GM23338 (cell line): ENCODE measurements around the gene PTGIS. TPM values are rescaled to one million over a fixed set of nuclear protein-coding genes. Genes with fewer than 3 reads are reported as not detected.

Source experiments
- ATAC-seq: fragments of 200-7000 bp; cut with Tn5 transposase; 3 replicates; pipeline ENCODE4 v1.9.1; 2020
- DNase-seq: peaks from one replicate; pipeline ENCODE4 v3.0.0-alpha.2; 2015; ENCODE audit warnings: low spot score
- H2AFZ ChIP-seq: fragments of 200-600 bp; sonication (generic); 2 replicates; pipeline ENCODE4 v1.8.0; 2016; ENCODE audit warnings: antibody characterized with exemption, mild to moderate bottlenecking, moderate library complexity
- H3F3A ChIP-seq: fragments of 200-600 bp; sonication (generic); replicated peaks from 2 replicates; pipeline ENCODE4 v1.8.0; 2017; ENCODE audit warnings: antibody characterized with exemption, mixed run types, low read depth
- H3K27ac ChIP-seq: fragments of 200-600 bp; sonication (generic); 2 replicates; pipeline ENCODE4 v1.6.1; 2016; ENCODE audit warnings: low read depth
- H3K27me3 ChIP-seq: fragments of 200-600 bp; sonication (generic); 2 replicates; pipeline ENCODE4 v1.8.0; 2016; ENCODE audit warnings: mild to moderate bottlenecking, mixed run types, moderate library complexity; ENCODE audit not compliant: insufficient read depth
- H3K36me3 ChIP-seq: fragments of 200-600 bp; sonication (generic); 2 replicates; pipeline ENCODE4 v1.8.0; 2016; ENCODE audit warnings: mild to moderate bottlenecking; ENCODE audit not compliant: insufficient read depth
- H3K4me1 ChIP-seq: fragments of 200-600 bp; sonication (generic); 2 replicates; pipeline ENCODE4 v1.8.0; 2016; ENCODE audit warnings: mild to moderate bottlenecking, moderate library complexity; ENCODE audit not compliant: insufficient read depth
- H3K4me2 ChIP-seq: fragments of 200-600 bp; sonication (generic); 2 replicates; pipeline ENCODE4 v1.7.1; 2017; ENCODE audit warnings: mixed run types
- H3K4me3 ChIP-seq: fragments of 200-600 bp; sonication (generic); 2 replicates; pipeline ENCODE4 v1.6.1; 2016; ENCODE audit warnings: mixed run types
- H3K79me2 ChIP-seq: fragments of 200-600 bp; sonication (generic); replicated peaks from 2 replicates; pipeline ENCODE4 v1.8.0; 2017; ENCODE audit warnings: mild to moderate bottlenecking; ENCODE audit not compliant: insufficient read depth
- H3K9me2 ChIP-seq: fragments of 200-600 bp; sonication (generic); 2 replicates; pipeline ENCODE4 v1.8.0; 2017; ENCODE audit not compliant: insufficient read depth
- H4K20me1 ChIP-seq: fragments of 200-600 bp; sonication (generic); replicated peaks from 2 replicates; pipeline ENCODE4 v1.8.0; 2017; ENCODE audit warnings: mild to moderate bottlenecking; ENCODE audit not compliant: insufficient read depth
- H3K27ac Mint-ChIP-seq: 2 replicates; pipeline ENCODE4 v1.8.0; 2020; ENCODE audit warnings: inconsistent platforms, mild to moderate bottlenecking, moderate library complexity, mixed read lengths
- H3K27me3 Mint-ChIP-seq: 3 replicates; pipeline ENCODE4 v1.8.0; 2022; ENCODE audit warnings: low read depth, mild to moderate bottlenecking, moderate library complexity, mixed read lengths, inconsistent platforms; ENCODE audit not compliant: insufficient read depth, poor library complexity
- H3K36me3 Mint-ChIP-seq: 3 replicates; pipeline ENCODE4 v1.8.0; 2021; ENCODE audit warnings: low read depth, mild to moderate bottlenecking, inconsistent platforms, moderate library complexity, mixed read lengths
- H3K4me1 Mint-ChIP-seq: 3 replicates; pipeline ENCODE4 v1.8.0; 2020; ENCODE audit warnings: mild to moderate bottlenecking, inconsistent platforms, mixed read lengths
- H3K4me3 Mint-ChIP-seq: 3 replicates; pipeline ENCODE4 v1.8.0; 2021; ENCODE audit warnings: moderate library complexity, mild to moderate bottlenecking, inconsistent platforms, mixed read lengths
- H3K9me3 Mint-ChIP-seq: 3 replicates; pipeline ENCODE4 v1.8.0; 2020; ENCODE audit warnings: moderate library complexity, mild to moderate bottlenecking, inconsistent platforms, mixed read lengths
- CREB1 ChIP-seq: fragments of 250-450 bp; sonication (Bioruptor Pico); IDR thresholded peaks from 2 replicates; pipeline ENCODE4 v1.5.0; 2020; ENCODE audit warnings: low read depth, mild to moderate bottlenecking, moderate library complexity
- EZH2 ChIP-seq: fragments of 200-600 bp; sonication (generic); IDR thresholded peaks from one replicate; pipeline ENCODE4 v1.8.0; 2017; ENCODE audit warnings: antibody characterized with exemption, mild to moderate bottlenecking, low read depth; ENCODE audit not compliant: unreplicated experiment
- EZH2phosphoT487 ChIP-seq: fragments of 200-600 bp; sonication (generic); IDR thresholded peaks from one replicate; pipeline ENCODE4 v1.8.1; 2018; ENCODE audit warnings: antibody characterized with exemption; ENCODE audit not compliant: unreplicated experiment
- JUNB ChIP-seq: IDR thresholded peaks from one replicate; pipeline ENCODE4 v1.6.1; 2016; ENCODE audit warnings: antibody characterized with exemption; ENCODE audit not compliant: unreplicated experiment
- NANOG ChIP-seq: IDR thresholded peaks from 2 replicates; pipeline ENCODE4 v1.6.1; 2016; ENCODE audit warnings: antibody characterized with exemption, borderline replicate concordance
- POLR2AphosphoS5 ChIP-seq: IDR thresholded peaks from 2 replicates; pipeline ENCODE4 v1.6.1; 2016; ENCODE audit warnings: antibody characterized with exemption, low read depth
- STAT1 ChIP-seq: IDR thresholded peaks from one replicate; pipeline ENCODE4 v1.6.1; 2016; ENCODE audit warnings: antibody characterized with exemption; ENCODE audit not compliant: unreplicated experiment
- ZNF114 ChIP-seq: fragments of 250-450 bp; sonication (Bioruptor Pico); IDR thresholded peaks from 2 replicates; pipeline ENCODE4 v1.5.0; 2020; ENCODE audit warnings: mild to moderate bottlenecking, moderate library complexity
- ZNF331 ChIP-seq: fragments of 250-450 bp; sonication (Bioruptor Pico); IDR thresholded peaks from 2 replicates; pipeline ENCODE4 v1.5.0; 2020; ENCODE audit warnings: low read depth, mild to moderate bottlenecking, moderate library complexity
- polyA plus RNA-seq: library from polyadenylated mRNA; unstranded; fragments of >200 nt; fragmentation: Nextera tagmentation; extraction: Ambion mirVana; gene quantifications from 2 replicates; pipeline ENCODE4 v1.2.1, GENCODE V29; 2016
- total RNA-seq: library from RNA; depleted of rRNA; stranded (reverse); fragments of >200 nt; shearing (Covaris generic); gene quantifications from 2 replicates; pipeline ENCODE4 v1.2.3, GENCODE V29; 2014
- TF ChIP-seq, protein P1 (sequence below), 2 experiments: fragments of 200-600 bp in 1 of 2; sonication (generic) in 1 of 2; conservative IDR thresholded peaks; 2 replicates each; pipeline versions ENCODE4 v1.5.1 to v1.6.1; 2016 to 2017; ENCODE audit warnings: antibody characterized with exemption in 2 of 2, low read depth in 2 of 2, mild to moderate bottlenecking in 2 of 2, moderate library complexity in 1 of 2
- TF ChIP-seq, protein P2 (sequence below): IDR thresholded peaks from one replicate; pipeline ENCODE4 v1.6.1; 2018; ENCODE audit warnings: antibody characterized with exemption; ENCODE audit not compliant: unreplicated experiment

PTGIS gene
- total and polyA plus RNA-seq, 2 experiments from 2014 or later: 6.6 to 28.7 TPM

DNA sequence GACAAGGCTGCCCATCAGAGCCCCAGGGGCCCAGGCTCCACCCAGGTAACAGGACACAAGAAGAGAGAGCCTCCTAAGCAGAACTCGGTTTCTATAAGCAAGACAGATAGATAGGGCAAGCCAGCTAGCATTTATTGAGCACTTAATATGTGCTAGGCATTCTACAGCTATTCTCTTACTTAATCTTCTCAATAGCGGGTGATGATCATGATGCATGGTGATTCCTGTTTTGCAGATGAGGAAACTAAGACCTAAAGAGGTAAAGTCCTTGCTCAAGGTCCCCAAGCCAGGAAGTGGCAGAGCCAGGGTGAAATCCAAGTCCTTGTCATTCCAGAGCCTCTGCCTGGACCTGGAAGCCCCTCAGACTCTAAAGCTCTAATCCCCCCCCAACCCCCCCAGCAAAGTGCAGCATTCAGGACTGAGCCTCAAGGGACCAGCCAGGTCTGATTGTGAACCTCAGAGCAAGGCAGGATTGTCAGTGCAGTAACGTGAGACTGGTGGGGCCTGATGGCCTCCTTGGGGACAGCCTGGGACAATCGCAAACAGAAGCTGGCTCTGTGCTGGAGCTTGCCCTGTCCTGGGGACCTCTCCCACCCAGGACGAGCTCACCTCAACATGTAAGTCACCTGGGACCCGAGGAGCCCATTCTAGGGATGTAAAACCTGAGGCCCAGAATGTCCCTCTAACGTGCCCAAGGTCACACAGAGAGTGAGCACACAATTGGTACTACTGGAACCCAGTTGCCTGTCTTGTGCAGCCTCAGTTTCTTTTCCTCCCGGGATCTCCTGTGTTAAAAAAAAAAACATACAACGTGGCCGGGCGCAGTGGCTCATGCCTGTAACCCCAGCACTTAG lies 48.4 kb upstream of the PTGIS start (continued):
- TF ChIP-seq EZH2: no peak
- TF ChIP-seq, protein P1, sequence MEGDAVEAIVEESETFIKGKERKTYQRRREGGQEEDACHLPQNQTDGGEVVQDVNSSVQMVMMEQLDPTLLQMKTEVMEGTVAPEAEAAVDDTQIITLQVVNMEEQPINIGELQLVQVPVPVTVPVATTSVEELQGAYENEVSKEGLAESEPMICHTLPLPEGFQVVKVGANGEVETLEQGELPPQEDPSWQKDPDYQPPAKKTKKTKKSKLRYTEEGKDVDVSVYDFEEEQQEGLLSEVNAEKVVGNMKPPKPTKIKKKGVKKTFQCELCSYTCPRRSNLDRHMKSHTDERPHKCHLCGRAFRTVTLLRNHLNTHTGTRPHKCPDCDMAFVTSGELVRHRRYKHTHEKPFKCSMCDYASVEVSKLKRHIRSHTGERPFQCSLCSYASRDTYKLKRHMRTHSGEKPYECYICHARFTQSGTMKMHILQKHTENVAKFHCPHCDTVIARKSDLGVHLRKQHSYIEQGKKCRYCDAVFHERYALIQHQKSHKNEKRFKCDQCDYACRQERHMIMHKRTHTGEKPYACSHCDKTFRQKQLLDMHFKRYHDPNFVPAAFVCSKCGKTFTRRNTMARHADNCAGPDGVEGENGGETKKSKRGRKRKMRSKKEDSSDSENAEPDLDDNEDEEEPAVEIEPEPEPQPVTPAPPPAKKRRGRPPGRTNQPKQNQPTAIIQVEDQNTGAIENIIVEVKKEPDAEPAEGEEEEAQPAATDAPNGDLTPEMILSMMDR (conservative IDR thresholded peaks at IDR 0.05; ENCODE audit: low read depth in 2 of 2): no peak

DNA sequence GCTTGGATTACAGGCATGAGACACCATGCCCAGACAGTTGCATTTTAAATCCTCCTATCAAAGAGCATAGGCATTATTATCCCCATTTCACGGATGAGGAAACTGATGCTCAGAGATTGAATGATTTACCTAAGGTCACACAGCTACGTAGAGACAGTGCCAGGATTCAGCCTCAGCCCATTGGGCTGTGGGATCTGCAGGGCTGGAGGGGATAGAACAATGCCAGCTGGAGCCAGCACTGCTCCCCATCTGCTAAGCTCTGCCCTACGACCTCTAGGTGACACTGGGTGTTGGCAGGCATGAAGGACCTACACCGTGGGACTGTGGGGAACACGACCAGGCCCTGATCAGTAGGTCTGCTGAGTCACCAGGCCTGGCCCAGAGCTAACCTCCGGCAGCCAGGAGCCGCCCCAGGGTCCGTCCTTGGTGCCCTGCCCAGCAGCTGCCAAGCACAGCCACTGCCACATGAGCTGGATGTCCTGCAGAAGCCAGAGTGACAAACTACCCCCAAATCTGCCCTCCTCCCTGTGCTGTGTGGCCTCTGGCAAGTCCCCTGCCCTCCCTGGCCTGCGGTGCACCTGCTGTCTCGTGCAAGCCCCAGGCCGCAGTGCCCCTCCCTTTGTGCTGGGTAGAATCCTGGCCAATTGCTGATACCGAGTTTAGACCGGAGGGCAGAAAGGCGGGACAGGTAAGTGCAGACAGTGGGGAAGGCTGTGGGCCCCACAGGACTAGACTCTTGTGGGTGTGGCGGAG lies 47.6 kb upstream of the PTGIS start:
- peaks cover 9% of the 10 kb centered on the region for H3K27me3 Mint-ChIP-seq
- Histone ChIP-seq H3K27me3 (no peaks in the 10 kb centered on the region), H4K20me1 (no peaks in the 10 kb centered on the region), H3K36me3 (no peaks in the 10 kb centered on the region), H3K9me2 (peaks cover 10% of the 10 kb centered on the region), H3K4me2 (no peak overlapping the region), H3K4me3 (no peak overlapping the region), H2AFZ (no peak overlapping the region), H3K27ac (no peak overlapping the region), H3F3A (no peaks in the 10 kb centered on the region), H3K79me2 (no peaks in the 10 kb centered on the region), H3K4me1 (no peaks in the 10 kb centered on the region; the same call in 1 of the 2 replicates)
- peaks cover under 1% of the 10 kb centered on the region; the same call in 1 of the 3 replicates for H3K9me3 Mint-ChIP-seq
- no peak overlapping the region for H3K27ac Mint-ChIP-seq
- no peaks in the 10 kb centered on the region for H3K36me3 Mint-ChIP-seq
- no peak for DNase-seq
- H3K4me1 Mint-ChIP-seq: peaks cover 4% of the 10 kb centered on the region; the same call in 2 of the 3 replicates
- ATAC-seq: no peak
- H3K4me3 Mint-ChIP-seq: no peak overlapping the region
- TF ChIP-seq ZNF331 (CRISPR knock-in tag) (no peak), CREB1 (no peak), EZH2phosphoT487 (no peak), POLR2AphosphoS5 (no peak), EZH2 (no peak), STAT1 (no peak), ZNF114 (CRISPR knock-in tag) (no peak), JUNB (no peak), NANOG (no peak)
- TF ChIP-seq, protein P2, sequence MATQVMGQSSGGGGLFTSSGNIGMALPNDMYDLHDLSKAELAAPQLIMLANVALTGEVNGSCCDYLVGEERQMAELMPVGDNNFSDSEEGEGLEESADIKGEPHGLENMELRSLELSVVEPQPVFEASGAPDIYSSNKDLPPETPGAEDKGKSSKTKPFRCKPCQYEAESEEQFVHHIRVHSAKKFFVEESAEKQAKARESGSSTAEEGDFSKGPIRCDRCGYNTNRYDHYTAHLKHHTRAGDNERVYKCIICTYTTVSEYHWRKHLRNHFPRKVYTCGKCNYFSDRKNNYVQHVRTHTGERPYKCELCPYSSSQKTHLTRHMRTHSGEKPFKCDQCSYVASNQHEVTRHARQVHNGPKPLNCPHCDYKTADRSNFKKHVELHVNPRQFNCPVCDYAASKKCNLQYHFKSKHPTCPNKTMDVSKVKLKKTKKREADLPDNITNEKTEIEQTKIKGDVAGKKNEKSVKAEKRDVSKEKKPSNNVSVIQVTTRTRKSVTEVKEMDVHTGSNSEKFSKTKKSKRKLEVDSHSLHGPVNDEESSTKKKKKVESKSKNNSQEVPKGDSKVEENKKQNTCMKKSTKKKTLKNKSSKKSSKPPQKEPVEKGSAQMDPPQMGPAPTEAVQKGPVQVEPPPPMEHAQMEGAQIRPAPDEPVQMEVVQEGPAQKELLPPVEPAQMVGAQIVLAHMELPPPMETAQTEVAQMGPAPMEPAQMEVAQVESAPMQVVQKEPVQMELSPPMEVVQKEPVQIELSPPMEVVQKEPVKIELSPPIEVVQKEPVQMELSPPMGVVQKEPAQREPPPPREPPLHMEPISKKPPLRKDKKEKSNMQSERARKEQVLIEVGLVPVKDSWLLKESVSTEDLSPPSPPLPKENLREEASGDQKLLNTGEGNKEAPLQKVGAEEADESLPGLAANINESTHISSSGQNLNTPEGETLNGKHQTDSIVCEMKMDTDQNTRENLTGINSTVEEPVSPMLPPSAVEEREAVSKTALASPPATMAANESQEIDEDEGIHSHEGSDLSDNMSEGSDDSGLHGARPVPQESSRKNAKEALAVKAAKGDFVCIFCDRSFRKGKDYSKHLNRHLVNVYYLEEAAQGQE: no peak
- TF ChIP-seq, protein P1 (conservative IDR thresholded peaks at IDR 0.05; ENCODE audit: low read depth in 2 of 2): no peak
